HG02642 (cell line): Measurements from ENCODE around the gene CA9.
"Not testable (repeated sequence)": the region's sequence is repeated elsewhere in the genome, so short reads cannot be mapped to it uniquely, and the experiment has no call there.

Experiments
- ATAC-seq: cut with Tn5 transposase; IDR thresholded peaks from one replicate; pipeline ENCODE4 v1.9.1; 2021; ENCODE audit warnings: mild to moderate bottlenecking; ENCODE audit not compliant: unreplicated experiment, poor library complexity

The CA9 gene

DNA sequence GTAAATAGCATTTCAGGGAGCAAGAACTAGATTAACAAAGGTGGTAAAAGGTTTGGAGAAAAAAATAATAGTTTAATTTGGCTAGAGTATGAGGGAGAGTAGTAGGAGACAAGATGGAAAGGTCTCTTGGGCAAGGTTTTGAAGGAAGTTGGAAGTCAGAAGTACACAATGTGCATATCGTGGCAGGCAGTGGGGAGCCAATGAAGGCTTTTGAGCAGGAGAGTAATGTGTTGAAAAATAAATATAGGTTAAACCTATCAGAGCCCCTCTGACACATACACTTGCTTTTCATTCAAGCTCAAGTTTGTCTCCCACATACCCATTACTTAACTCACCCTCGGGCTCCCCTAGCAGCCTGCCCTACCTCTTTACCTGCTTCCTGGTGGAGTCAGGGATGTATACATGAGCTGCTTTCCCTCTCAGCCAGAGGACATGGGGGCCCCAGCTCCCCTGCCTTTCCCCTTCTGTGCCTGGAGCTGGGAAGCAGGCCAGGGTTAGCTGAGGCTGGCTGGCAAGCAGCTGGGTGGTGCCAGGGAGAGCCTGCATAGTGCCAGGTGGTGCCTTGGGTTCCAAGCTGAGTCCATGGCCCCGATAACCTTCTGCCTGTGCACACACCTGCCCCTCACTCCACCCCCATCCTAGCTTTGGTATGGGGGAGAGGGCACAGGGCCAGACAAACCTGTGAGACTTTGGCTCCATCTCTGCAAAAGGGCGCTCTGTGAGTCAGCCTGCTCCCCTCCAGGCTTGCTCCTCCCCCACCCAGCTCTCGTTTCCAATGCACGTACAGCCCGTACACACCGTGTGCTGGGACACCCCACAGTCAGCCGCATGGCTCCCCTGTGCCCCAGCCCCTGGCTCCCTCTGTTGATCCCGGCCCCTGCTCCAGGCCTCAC is at the start of gene CA9:
TSS of gene CA9 (plus strand) at position 797 of the 893 bp plus-strand sequence. CDS start at position 829, 32 bp downstream.
- ATAC-seq = no peak

DNA sequence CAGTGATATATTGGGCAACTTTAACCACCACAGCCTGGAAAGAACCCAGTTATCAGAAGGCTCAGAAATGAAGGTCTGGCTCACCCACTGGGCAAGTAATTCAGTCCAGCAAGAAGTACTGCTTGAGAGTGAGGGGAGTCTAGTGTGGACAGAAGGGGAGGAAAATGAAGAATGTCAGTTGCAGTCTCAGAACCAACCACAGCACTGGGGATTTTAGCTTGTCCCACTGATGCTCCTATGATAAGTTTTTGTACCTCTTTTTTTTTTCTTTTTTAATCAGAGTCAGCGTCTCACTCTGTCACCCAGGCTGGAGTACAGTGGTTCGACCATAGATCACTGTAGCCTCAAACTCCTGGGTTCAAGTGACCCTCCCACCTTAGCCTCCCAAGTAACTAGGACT is 46.2 kb upstream of the CA9 start:
- ATAC-seq = no peak

DNA sequence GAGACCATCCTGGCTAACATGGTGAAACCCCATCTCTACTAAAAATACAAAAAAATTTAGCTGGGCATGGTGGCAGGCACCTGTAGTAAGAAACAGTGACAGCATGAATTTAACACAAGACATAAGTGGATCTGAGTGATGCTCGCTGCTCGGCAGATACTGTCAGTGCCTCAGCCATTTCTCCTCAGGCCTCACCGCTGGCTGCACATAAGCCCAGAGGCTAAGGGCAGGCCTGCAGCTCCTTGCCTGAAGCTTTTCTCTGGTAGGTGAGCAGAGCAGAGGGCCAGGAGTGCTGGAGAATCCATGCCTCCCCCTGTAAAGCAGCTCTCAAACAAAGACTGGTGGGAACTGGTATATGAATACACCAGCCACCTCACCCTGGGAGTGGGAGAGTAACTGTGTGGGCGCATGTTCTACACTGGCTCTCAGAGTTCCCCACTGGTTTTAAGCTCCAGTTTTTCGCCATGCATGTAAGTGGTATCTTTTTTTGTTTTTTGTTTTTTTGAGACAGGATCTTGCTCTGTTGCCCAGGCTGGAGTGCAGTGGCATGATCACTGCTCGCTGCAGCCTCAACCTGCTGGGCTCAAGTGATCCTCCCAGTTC is 45.2 kb upstream of the CA9 start:
- ATAC-seq = no peak

DNA sequence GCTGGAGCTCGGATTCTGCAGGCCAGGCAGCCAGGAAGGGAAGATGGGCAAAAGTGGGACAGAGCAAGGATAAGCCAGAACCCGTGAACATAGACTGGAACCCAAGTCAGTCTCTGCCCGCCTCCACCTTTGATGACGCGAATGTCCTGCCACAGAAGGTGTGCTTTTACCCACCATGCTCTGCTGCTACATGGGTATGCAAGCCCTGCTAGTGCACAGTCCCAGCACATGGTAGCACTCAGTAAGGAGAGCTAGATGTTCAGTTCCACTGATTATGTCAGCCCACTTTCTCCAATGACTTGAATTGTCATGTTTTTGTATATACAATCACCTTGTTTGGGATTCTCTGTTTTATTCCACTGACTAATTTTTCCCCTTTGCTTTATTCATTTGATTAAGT is 44.1 kb upstream of the CA9 start:
- ATAC-seq = no peak

DNA sequence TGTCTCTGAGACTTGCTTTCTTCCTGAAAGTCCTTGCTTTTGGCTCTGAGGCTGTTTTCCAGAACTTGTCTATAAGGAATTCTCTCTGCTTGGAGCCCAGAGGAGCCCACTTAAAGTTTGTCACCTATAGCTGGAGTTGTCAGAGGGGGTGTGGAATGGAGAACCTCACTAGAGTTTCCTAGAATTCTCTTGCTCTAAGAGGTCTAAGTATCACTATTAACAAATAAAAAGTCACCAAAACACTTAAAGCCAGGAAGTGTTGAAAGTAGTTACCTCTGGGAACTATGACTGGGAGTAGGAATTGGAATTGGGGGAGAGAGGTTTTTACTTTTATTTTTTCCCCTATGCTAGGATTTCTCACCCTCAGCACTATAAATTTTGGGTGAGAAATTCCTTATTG is 38.0 kb upstream of the CA9 start:
- no peak for ATAC-seq

DNA sequence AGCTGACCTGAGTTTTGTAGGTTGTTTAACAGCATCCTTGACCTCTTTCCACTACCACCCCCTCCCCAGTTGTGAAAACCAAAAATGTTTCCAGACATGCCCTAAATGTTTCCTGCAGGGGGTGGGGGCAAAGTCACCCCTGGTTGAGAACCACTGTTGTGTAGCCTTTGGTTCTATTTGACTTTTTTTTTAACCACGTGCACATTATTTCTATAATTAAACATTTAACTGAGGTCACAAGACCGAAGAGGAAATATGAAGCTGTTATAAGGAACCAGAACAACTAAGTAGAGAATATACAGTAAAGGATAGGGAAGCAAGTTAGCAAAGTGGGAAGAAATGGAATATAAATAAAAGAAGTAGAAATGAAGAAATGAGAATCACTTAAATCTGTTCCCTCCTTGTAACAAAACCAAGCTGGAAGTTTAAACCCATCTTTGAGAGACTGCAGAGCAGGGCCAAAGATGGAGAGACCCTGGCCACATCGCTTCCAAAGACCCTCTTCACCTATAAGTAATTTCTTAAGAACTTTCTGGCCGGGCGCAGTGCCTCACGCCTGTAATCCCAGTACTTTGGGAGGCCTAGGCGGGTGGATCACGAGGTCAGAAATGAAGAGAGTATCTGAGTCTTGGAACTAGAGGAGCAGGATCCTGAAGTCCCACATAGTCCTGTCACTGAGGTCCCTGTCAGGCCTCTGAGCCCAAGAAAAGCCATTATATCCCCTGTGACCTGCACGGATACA is 37.4 kb upstream of the CA9 start:
- ATAC-seq = no peak

DNA sequence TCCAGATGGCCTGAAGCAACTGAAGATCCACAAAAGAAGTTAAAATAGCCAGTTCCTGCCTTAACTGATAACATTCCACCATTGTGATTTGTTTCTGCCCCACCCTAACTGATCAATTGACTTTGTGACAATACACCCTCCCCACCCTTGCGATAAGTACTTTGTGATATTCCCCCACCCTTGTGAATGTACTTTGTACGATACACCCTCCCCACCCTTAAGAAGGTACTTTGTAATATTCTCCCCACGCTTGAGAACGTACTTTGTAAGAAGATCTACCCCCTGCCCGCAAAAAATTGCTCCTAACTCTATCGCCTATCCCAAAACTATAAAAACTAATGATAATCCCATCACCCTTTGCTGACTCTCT is 36.9 kb upstream of the CA9 start:
- not testable (repeated sequence) for ATAC-seq

DNA sequence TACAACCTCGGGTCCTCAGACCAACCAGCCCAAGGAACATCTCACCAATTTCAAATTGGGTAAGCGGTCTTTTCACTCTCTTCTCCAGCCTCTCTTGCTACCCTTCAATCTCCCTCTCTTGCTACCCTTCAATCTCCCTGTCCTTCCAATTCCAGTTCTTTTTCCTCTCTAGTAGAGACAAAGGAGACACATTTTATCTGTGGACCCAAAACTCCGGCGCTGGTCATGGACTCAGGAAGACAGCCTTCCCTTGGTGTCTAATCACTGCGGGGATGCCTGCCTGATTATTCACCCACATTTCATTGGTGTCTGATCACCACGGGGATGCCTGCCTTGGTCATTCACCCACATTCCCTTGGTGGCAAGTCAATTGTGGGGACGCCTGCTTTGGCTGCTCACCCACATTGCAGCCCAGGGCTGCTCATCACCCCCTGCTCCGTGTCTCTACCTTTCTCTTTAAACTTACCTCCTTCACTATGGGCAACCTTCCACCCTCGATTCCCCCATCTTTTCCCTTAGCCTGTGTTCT is 36.2 kb upstream of the CA9 start:
- ATAC-seq = not testable (repeated sequence)

DNA sequence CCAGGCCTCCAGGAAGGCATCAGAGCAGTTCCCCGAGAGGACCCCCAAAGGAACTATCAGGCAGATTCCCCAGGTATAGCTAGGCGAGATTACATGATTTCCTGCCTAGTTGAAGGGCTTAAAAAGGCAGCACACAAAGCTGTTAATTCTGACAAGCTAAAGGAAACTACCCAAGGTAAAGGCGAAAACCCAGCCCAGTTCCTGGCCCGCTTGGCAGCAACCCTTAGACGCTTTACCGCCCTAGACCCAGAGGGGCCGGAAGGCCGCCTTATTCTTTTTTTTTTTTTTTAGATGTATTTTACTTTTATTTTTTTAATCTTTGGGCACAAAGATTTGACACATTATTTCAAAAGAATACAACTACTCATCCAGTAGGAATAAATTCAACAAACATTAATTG is 35.0 kb upstream of the CA9 start:
- ATAC-seq = not testable (repeated sequence)

DNA sequence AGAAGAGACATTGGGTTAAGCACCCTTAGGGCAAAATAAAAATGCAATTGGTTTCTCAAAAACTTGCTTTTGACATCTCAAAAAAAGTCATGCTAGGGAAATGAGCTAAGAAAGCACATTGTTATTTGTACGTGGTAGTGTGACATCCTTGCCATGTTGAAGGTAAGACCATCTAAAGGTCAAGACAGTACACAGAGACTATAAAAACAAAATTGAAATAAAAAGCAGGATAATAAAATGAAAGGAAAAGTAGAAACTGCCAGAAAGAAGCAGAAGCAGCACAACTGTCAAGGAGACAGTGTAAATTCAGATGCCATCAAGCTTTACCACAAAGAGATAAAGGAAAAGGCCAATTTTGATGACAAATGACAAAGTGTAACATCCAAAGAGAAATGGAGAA is 34.5 kb upstream of the CA9 start:
- ATAC-seq = not testable (repeated sequence)

DNA sequence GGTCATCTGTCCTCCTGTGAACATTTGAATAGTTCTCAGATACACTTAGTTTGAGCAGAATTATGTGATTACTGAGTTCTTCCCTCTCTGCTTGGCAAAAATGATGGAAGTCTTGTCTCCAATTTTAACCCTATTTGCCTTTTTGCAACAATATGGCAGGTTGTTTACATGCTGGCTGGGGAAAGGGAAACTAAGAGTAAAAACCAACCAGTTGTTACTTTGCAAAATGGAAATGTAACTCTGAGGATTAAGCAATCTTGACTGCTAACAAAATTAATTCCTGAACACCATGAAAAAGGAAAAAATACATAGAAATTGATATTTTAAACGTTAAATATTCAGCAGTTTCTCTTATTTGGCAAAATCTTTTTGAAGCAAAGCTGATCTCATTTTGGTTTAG is 34.1 kb upstream of the CA9 start:
- ATAC-seq = no peak

DNA sequence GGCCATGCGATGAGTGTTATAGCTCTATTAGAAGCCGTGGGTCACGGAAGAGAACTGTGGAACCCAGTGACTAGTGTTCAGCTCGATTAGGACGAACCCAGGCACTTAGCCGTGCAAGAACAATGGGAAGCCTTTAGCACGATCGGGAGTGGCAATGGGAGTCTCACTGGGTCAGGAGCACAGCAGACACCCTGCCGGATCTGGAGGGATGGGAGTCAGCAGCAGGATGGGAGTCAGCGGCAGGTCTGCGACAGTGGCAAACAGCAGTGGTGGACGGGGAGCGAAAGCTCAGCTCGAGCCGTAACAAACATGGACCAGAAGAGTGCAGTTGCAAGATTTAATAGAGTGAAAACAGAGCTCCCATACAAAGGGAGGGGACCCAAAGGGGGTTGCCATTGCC is 33.3 kb upstream of the CA9 start:
- not testable (repeated sequence) for ATAC-seq

DNA sequence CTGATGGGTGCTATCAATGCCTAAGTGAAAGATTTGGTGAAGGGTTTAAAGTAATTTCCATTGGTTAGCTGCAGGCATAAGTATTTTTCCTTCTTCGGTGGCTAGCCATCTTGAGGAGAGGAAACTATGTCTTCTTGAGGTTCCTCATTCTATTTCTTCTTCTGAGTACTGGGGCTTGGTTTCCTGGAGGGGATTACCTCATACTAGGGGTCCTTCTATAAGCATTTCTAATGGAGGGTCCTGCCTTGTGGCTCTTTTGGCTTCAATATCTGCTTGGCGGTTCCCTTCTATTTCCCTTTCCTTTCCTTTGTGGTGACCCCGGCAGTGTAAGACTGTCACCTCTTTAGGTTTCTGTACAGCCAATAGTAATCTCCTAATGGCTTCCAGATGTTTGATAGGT is 32.2 kb upstream of the CA9 start:
- ATAC-seq = not testable (repeated sequence)

DNA sequence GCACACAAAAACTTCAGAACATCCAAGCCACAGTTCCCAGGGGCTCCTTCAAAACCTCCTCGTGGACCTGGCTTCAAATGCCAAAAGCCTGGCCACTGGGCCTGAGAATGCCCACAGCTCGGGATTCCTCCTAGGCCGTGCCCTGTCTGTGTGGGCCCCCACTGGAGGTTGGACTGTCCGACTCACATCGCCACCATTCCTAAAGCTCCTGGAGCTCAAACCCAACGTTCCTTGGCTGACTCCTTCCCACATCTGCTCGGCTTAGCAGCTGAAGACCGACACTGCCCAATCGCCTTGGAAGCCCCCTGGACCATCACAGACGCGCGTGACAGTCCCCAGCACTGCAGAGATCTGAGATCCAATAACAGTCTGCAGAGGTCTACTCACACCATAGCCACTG is 30.7 kb upstream of the CA9 start:
- ATAC-seq = no peak

DNA sequence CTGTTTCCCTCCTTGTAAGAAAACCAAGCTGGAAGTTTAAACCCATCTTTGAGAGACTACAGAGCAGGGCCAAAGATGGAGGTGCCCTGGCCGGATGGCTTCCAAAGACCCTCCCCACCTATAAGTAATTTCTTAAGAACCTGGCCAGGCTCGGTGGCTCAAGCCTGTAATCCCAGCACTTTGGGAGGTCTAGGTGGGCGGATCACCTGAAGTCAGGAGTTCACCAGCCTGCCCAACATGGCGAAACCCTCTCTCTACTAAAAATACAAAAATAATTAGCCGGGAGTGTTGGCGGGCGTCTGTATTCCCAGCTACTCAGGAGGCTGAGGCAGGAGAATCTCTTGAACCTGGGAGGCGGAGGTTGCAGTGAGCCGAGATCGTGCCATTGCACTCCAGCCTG is 28.0 kb upstream of the CA9 start:
- not testable (repeated sequence) for ATAC-seq

DNA sequence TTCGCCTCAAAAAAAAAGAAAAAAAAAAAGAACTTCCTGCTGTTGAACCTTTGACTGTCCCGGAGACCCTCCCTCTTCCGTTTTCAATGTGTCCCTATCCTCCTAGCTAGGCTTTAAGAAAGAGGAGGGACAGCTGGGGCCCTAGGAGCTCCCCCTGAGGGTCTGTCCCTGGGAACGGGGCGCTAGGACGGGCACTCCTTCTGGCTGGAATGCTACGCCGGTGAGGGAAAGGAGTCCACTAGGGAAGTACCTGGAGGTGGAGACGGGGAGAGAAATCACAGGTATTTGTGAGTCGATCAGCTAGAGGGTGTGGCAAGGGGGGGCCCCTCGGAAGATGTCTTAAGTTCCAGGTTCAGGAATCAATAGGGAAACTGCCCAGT is 27.6 kb upstream of the CA9 start:
- no peak for ATAC-seq

DNA sequence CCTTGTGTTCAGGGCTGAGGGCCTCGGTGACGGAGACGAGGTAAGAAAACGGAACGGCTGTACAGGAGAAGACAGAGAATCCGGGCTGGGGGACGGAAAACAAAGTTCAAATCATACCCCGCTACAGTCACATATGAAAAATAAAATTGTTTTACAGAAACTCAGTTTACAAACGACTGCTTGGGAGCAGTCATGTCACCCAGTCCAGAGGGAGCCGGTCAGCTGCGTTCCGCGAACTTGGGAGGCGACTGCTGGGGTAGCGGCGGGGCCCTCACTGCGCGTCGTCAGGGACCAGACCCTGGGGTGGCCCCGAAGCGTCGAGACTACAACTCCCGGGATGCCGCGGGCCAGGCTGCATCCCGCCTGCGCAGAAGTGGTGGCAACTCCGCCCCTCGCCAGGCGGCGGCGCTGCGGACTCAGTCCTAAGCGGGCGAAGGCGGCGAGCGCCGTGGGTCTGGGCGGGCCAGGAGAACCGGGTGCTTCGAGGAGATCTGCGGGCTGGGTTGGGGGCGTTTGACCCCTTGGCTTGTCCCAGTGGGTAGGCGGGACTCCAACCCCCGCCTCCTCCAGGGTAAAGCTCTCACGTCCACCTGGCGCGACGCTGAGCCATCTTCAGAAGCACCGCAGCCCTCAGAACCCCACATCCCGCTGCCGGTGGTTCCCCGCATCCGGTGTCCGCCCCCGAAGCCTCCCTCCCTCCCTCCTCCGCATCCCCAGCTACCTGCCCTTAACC is 27.0 kb upstream of the CA9 start:
- ATAC-seq = peak; percentile 88

DNA sequence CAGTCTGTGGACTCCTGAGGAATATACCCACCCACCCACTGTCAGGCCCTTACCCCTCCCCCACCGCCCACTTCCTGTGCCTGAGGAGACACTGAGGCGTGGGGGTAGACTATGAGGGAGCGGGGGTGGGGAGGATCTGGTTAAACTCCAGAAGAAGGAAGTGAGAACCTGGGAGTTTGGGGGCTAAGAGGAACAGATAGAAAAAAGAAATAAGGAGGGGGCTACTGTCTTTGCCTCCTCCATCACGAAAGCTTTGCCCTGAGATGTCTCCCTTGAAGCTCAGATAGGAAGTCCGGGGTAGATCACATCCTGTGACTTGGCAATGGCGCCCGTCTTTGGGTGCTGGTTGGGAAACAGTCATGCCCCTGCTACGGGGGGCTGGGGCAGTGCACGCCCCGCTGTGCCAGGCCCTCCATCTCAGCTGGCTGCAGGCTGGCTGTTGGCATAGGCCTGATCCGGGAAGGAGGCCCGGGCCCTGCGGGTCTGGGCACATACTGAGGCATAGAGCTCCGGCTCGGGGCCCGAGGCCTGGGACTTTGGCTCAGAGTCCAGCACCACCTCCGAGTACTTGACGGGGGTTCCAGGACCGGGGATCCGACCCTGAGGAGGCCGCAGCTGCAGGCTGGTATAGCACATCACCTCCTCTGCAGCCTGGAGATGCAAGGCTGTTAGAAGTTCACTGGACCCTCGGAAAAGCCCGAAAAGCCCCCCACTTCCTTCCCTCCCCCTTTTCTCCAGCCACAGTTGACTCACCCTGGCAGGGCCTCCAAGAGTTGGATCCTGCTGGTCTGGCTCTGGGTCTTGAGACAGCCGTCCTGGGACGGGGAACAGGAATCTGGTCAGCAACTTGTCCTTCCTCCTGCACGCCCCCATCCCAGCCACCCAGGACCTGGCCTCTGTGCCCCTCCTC is 24.0 kb upstream of the CA9 start:
- no peak for ATAC-seq
